AG09319 (cell line): ENCODE measurements around the gene SHBG.
"Not testable (repeated sequence)": the region's sequence is repeated elsewhere in the genome, so short reads cannot be mapped to it uniquely, and the experiment has no call there.

Experiments
- DNase-seq: peaks from one replicate; pipeline ENCODE4 v3.0.0-alpha.2; 2010; ENCODE audit warnings: low read depth; ENCODE audit errors: extremely low read depth
- TF ChIP-seq, protein P1 (sequence below): IDR thresholded peaks from 2 replicates; pipeline ENCODE4 v1.5.1; 2011; ENCODE audit warnings: low read depth, mild to moderate bottlenecking, inconsistent platforms, low read length, moderate library complexity

The SHBG gene

DNA sequence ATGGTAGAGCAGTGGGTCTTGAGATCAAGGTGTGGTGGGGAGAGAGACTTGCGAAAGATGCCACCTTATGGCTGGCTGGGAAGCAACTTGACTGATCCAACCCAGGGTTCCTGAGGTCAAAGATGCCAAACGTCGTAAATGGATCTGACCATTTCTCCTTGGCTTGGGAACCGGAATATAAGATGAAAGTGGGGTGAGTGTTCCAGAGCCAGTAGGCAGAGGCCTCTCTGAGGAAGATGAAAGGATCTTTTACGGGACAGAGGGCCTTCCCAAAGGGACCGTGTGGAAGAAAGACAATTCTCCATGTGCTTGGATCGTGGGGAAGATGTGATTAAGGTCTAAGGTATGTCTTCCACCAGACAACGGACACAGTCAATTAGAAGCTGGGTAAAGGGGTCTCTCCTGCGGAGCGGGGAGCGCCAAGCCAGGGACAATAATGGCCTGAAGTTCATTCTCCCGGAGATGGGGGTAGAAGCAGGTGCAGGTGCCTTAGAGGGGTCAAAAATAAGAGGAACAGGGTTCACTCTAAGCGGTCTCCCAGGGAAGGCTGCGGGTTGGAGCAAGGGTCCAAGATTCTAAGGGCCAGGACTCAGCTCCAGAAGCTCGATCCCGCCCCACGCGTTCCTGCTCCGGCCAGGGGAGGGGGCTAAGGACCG lies 16.0 kb upstream of the SHBG start:
- TF ChIP-seq, protein P1, sequence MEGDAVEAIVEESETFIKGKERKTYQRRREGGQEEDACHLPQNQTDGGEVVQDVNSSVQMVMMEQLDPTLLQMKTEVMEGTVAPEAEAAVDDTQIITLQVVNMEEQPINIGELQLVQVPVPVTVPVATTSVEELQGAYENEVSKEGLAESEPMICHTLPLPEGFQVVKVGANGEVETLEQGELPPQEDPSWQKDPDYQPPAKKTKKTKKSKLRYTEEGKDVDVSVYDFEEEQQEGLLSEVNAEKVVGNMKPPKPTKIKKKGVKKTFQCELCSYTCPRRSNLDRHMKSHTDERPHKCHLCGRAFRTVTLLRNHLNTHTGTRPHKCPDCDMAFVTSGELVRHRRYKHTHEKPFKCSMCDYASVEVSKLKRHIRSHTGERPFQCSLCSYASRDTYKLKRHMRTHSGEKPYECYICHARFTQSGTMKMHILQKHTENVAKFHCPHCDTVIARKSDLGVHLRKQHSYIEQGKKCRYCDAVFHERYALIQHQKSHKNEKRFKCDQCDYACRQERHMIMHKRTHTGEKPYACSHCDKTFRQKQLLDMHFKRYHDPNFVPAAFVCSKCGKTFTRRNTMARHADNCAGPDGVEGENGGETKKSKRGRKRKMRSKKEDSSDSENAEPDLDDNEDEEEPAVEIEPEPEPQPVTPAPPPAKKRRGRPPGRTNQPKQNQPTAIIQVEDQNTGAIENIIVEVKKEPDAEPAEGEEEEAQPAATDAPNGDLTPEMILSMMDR: no peak
- no peak for DNase-seq

DNA sequence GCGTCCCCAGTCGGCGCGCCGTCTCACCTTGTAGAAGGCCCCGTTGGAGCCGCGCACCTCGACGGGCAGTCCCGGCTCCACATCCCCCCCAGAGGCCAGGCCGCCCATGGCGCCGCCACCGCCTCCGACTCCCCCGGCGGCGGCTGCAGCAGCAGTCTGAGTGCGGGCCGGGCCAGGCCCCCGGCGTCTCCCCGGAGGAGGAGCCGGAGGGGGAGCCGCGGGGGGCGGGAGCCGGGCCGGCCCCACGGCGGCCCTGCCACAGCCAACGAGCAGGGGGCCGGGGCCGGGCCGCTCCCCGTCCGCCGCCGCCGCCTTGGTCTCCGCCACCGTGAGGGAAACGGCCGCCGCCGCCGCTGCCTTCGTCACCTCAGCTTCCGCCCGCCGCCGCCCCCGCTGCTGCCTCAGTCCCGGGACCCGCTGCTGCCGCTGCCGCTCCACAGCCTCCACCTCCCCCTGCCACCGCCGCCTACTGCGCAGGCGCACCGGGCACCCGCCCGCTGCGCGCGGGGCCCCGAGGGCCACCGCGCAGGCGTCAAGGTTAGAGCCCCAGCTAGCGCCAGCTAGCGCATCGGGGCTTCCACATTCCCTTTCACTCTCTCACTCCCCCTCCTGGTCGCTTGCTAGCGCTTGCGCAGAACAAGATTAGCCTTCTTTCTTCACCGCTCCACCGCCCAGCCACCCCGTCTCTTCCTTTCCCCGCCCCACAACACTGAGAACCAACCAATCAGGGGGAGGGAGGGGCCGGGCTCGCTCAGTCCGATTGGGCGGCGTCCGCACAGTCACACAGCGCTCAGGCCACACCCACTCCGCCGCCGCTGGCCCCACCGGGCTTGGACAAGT lies 15.3 kb upstream of the SHBG start, which contains the start of gene FXR2:
FXR2 (minus strand) TSS at position 473 of the 840 bp plus-strand sequence; CDS start at position 108, 365 bp downstream.
- TF ChIP-seq, protein P1: peak; percentile 66
- peak; percentile 100 for DNase-seq

DNA sequence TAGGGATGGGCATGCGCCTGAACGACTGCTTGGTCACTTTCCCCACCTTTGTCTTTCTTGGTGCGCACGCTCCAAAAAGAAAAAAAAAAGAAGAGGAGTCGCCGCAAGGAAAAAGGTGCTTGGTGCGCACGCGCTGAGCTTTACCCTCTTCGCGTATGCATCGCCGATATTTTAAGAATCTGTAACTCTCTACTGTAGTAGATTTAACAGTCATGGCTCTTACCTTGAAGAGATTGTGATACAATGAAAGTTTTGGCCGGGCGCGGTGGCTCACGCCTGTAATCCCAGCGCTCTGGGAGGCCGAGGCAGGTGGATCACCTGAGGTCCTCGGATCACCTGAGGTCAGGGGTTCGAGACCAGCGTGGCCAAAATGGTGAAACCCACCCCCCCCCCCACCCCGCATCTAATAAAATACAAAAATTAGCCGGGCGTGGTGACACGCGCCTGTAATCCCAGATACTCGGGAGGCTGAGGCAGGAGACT lies 14.6 kb upstream of the SHBG start:
- TF ChIP-seq, protein P1: no peak
- no peak for DNase-seq

DNA sequence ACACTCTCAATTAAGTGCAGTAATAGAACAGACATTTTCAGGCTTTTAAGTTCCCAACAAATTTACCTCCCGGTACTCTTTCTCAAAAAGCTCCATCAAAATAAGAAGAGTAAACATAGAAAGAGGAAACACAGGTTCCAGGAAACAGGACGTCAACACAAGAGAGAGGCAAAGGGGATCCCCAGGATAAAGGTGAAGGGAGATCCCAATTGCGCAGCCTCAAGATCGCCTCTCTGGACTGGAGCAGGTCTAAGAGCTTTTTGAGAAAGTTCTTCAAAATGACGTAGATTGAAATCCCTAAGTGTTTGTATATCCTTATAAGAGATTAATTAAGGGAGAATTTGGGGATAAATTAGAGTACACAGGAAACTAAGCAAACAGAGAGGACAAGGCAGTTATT lies 11.3 kb upstream of the SHBG start:
- TF ChIP-seq, protein P1: no peak
- DNase-seq: no peak

DNA sequence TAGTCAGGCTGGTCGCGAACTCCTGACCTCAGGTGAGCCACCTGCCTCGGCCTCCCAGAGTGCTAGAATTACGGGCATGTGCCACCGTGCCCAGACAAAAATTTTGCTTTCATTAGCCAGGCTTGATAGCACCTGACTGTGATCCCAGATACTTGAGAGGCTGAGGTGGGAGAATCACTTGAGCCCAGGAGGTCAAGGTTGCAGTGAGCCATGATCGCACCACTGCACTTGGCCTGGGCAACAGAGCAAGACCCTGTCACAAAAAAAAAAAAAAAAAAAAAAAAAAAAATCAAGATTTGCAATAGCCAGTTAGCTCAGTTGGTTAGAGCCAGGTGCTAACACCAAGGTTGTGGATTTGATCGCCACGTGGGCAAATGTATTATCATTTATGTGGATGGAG lies 9.1 kb upstream of the SHBG start:
- no peak for DNase-seq
- TF ChIP-seq, protein P1: no peak

DNA sequence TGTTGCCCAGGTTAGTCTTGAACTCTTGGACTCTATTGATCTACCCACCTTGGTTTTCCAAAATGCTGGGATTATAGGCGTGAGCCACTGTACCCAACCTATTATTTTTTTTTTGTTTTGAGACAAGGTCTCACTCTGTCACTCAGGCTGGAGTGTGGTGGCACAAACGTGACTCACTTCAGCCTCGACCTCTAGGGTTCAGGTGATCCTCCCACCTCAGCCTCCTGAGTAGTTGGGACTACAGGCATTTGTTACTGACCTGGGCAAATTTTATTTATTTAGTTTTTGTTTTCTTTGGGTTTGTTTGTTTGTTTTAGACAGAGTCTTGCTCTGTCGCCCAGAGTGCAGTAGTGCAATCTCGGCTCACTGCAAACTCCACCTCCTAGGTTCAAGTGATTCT lies 6.3 kb upstream of the SHBG start:
- TF ChIP-seq, protein P1: no peak
- no peak for DNase-seq

DNA sequence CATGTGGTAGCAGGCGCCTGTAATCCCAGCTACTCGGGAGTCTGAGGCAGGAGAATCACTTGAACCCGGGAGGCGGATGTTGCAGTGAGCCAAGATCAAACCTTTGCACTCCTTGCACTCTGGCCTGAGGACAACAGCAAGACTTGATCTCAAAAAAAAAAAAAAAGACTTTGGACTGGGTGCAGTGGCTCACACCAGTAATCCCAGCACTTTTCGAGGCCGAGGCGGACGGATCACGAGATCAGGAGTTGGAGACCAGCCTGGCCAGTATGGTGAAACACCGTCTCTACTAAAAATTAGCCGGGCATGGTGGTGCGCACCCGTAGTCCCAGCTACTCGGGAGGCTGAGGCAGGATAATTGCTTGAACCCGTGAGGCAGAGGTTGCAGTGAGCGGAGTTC lies 4.2 kb upstream of the SHBG start:
- DNase-seq: not testable (repeated sequence)
